ENCODE results near the gene ECEL1. TPM values are rescaled to one million over a fixed set of nuclear protein-coding genes. Genes with fewer than 3 reads are reported as not detected.
"Not testable (repeated sequence)": the region's sequence is repeated elsewhere in the genome, so short reads cannot be mapped to it uniquely, and the experiment has no call there.

Gene ECEL1
- total RNA-seq, 1 experiment from 2014 or later = 23.3 TPM

GRCh38 chr2:232434091-232434490 lies 53.5 kb downstream of the ECEL1 start (continued):
- TF ChIP-seq ERG (CRISPR knock-in tag; IDR thresholded peaks at IDR 0.05) = no peak
- TF ChIP-seq NFATC4 (CRISPR knock-in tag; IDR thresholded peaks at IDR 0.05) = no peak
- TF ChIP-seq NR2C2 (CRISPR knock-in tag; IDR thresholded peaks at IDR 0.05) = no peak
- TF ChIP-seq, protein P1, sequence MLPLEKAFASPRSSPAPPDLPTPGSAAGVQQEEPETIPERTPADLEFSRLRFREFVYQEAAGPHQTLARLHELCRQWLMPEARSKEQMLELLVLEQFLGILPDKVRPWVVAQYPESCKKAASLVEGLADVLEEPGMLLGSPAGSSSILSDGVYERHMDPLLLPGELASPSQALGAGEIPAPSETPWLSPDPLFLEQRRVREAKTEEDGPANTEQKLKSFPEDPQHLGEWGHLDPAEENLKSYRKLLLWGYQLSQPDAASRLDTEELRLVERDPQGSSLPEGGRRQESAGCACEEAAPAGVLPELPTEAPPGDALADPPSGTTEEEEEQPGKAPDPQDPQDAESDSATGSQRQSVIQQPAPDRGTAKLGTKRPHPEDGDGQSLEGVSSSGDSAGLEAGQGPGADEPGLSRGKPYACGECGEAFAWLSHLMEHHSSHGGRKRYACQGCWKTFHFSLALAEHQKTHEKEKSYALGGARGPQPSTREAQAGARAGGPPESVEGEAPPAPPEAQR (CRISPR knock-in tag; IDR thresholded peaks at IDR 0.05) = no peak
- TF ChIP-seq MYBL2 (CRISPR knock-in tag; IDR thresholded peaks at IDR 0.05) = no peak

- H3K36me3 Mint-ChIP-seq; H3K4me3 Mint-ChIP-seq; H3K27me3 Mint-ChIP-seq (ENCODE audit: low read depth); H3K4me1 Mint-ChIP-seq; ATAC-seq; POLR2A ChIA-PET; H3K27ac Mint-ChIP-seq; H3K9me3 Mint-ChIP-seq; DNase-seq (ENCODE audit: low spot score): not testable (repeated sequence)
- CTCF ChIA-PET = interaction anchor here (1.0 to 5.1 kb wide), 6 partner anchors 58 to 533 kb away, joined by 3 to 75 read pairs (median 10); partner anchors contain the start of gene PRSS56
Measured at GRCh38 chr2:232433622-232434021, 54.0 kb downstream of the ECEL1 start.

GRCh38 chr2:232432598-232433184 lies 54.9 kb downstream of the ECEL1 start:
- Mint-ChIP-seq H3K36me3 (no peaks in the 10 kb centered on the region), H3K27ac (no peak overlapping the region), H3K4me1 (peaks cover 8% of the 10 kb centered on the region), H3K27me3 (ENCODE audit: low read depth) (no peaks in the 10 kb centered on the region; the same call in 1 of the 2 replicates), H3K4me3 (no peak overlapping the region), H3K9me3 (no peaks in the 10 kb centered on the region)
- ChIA-PET CTCF (interaction anchor here (1.0 to 1.2 kb wide), 3 partner anchors 47 to 97 kb away, joined by 3 to 6 read pairs (median 4); no protein-coding TSS in a partner anchor), POLR2A (no interaction called here)
- DNase-seq (ENCODE audit: low spot score) (peak; percentile 85), ATAC-seq (peak; percentile 93)
- TF ChIP-seq, protein P2, sequence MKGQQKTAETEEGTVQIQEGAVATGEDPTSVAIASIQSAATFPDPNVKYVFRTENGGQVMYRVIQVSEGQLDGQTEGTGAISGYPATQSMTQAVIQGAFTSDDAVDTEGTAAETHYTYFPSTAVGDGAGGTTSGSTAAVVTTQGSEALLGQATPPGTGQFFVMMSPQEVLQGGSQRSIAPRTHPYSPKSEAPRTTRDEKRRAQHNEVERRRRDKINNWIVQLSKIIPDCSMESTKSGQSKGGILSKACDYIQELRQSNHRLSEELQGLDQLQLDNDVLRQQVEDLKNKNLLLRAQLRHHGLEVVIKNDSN (CRISPR knock-in tag; IDR thresholded peaks at IDR 0.05) = peak; percentile 52; the same call in 1 of the 2 replicates
- TF ChIP-seq NR3C1 (CRISPR knock-in tag; conservative IDR thresholded peaks at IDR 0.05; ENCODE audit: low read depth) (no peak), USF2 (CRISPR knock-in tag; IDR thresholded peaks at IDR 0.05) (peak; percentile 42)

DNA sequence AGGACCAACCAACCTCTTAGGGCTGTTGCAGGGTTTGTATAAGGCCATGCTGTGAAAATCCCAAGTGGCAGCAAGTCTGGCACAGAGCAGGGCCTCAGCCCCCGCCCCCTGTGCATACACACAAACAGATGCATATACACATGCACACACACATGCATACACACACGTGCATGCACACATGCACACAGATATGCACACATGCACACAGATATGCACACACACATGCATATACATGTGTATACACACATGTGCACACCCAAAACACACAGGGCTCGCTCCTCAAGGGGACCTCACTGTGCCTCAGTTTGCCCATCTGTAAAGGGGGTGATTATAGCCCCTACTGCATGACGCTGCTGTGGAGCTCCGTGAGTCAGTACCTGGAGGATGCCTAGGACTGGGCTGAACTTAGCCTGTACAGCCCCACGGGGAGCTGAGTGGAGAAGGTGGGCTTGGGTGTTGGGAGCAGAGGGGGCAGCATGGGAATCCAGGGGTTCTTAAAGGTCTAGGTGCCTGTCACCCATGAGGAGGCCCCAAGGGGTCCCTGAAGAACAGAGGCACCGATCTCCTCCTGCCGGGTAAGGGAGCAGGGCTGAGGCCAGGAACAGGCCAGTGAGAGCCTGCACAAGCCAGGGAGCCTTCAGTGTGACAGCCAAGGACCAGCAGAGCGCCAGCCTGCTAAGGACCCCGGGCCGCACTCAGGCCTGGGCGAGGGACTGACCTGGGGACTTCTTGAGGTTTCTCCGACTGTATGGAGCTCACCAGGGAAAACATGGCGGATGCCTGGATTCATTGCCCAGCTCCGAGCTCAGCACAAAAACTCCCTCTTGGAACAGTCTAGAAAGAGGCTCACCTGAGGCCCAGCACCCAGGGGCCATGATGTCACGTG lies 55.7 kb downstream of the ECEL1 start:
- peaks cover 8% of the 10 kb centered on the region for H3K4me1 Mint-ChIP-seq
- H3K36me3 Mint-ChIP-seq = no peaks in the 10 kb centered on the region
- H3K9me3 Mint-ChIP-seq = no peaks in the 10 kb centered on the region
- ChIA-PET CTCF (interaction anchor here (1.0 to 1.2 kb wide), 3 partner anchors 46 to 96 kb away, joined by 3 to 6 read pairs (median 4); no protein-coding TSS in a partner anchor), POLR2A (no interaction called here)
- ATAC-seq (no peak), DNase-seq (ENCODE audit: low spot score) (no peak)
- no peak overlapping the region for H3K4me3 Mint-ChIP-seq
- H3K27ac Mint-ChIP-seq = no peak overlapping the region
- no peaks in the 10 kb centered on the region for H3K27me3 Mint-ChIP-seq (ENCODE audit: low read depth)
- TF ChIP-seq FOXP4 (CRISPR knock-in tag; IDR thresholded peaks at IDR 0.05) (no peak), ESRRA (CRISPR knock-in tag; IDR thresholded peaks at IDR 0.05; ENCODE audit: borderline replicate concordance) (no peak), ZNF232 (CRISPR knock-in tag; IDR thresholded peaks at IDR 0.05) (no peak), AR (CRISPR knock-in tag; IDR thresholded peaks at IDR 0.05) (no peak), SMAD3 (CRISPR knock-in tag; IDR thresholded peaks at IDR 0.05; ENCODE audit: borderline replicate concordance) (no peak), SOX15 (CRISPR knock-in tag; IDR thresholded peaks at IDR 0.05) (no peak)
- TF ChIP-seq, protein P3, sequence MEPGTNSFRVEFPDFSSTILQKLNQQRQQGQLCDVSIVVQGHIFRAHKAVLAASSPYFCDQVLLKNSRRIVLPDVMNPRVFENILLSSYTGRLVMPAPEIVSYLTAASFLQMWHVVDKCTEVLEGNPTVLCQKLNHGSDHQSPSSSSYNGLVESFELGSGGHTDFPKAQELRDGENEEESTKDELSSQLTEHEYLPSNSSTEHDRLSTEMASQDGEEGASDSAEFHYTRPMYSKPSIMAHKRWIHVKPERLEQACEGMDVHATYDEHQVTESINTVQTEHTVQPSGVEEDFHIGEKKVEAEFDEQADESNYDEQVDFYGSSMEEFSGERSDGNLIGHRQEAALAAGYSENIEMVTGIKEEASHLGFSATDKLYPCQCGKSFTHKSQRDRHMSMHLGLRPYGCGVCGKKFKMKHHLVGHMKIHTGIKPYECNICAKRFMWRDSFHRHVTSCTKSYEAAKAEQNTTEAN (CRISPR knock-in tag; IDR thresholded peaks at IDR 0.05) = no peak
